Heart left ventricle (tissue), 16 donors: Measurements from ENCODE around the gene CD34. TPM values are rescaled to one million over a fixed set of nuclear protein-coding genes. Genes with fewer than 3 reads are reported as not detected.

Experiments
- ATAC-seq, 4 donors: fragments of 200-7000 bp; cut with Tn5 transposase; one replicate each; pipeline ENCODE4 v1.9.1; 2020 to 2022; ENCODE audit warnings: moderate library complexity in 4 of 4, mild to moderate bottlenecking in 3 of 4, moderate number of reproducible peaks in 1 of 4
- DNase-seq, 5 donors: peaks; one replicate each; pipeline ENCODE4 v3.0.0-alpha.2; 2020
- H3K27ac ChIP-seq, 12 donors: fragments of 200-600 bp; sonication (generic) in 4 of 12; one replicate each; pipeline versions ENCODE4 v1.5.0 to v1.8.0; 2016 to 2022; ENCODE audit warnings: mild to moderate bottlenecking in 2 of 12
- H3K27me3 ChIP-seq, 9 donors: fragments of 200-600 bp; sonication (generic) in 2 of 9; one replicate each; pipeline versions ENCODE4 v1.5.1 to v1.8.0; 2016 to 2022; ENCODE audit warnings: mild to moderate bottlenecking in 3 of 9
- H3K36me3 ChIP-seq, 9 donors: fragments of 200-600 bp; sonication (generic) in 2 of 9; one replicate each; pipeline versions ENCODE4 v1.5.0 to v1.8.0; 2018 to 2022; ENCODE audit warnings: mild to moderate bottlenecking in 2 of 9
- H3K4me1 ChIP-seq, 12 donors: fragments of 200-600 bp; sonication (generic) in 4 of 12; one replicate each; pipeline versions ENCODE4 v1.5.0 to v1.8.0; 2016 to 2022; ENCODE audit warnings: mild to moderate bottlenecking in 3 of 12
- H3K4me3 ChIP-seq, 12 donors: fragments of 200-600 bp; sonication (generic) in 4 of 12; one replicate each; pipeline versions ENCODE4 v1.5.0 to v1.8.0; 2017 to 2022; ENCODE audit warnings: mild to moderate bottlenecking in 9 of 12, moderate library complexity in 4 of 12
- H3K9me3 ChIP-seq, 12 donors: fragments of 200-600 bp; sonication (generic) in 4 of 12; one replicate each; pipeline versions ENCODE4 v1.5.0 to v1.8.0; 2016 to 2022; ENCODE audit warnings: mild to moderate bottlenecking in 1 of 12
- POLR2A ChIP-seq, 2 donors: fragments of 450-650 bp; IDR thresholded peaks; one replicate each; pipeline ENCODE4 v1.6.1; 2017; ENCODE audit warnings: antibody characterized with exemption in 2 of 2, mild to moderate bottlenecking in 2 of 2, moderate library complexity in 2 of 2
- WGBS, 4 donors: extraction: QIAGEN DNeasy Blood & Tissue Kit in 2 of 4; methylation state at CpG; one replicate each; pipeline versions ENCODE4 v1.1.5 to v1.1.7; 2013 to 2018; 5-methylcytosine and 5-hydroxymethylcytosine counted together
- intact Hi-C, 10 donors: fragments of 100-400 bp; cut with DNase I; formaldehyde crosslinking; loops; one replicate each; pipeline versions ENCODE4 v1.11.1 to v1.14.2; 2022
- polyA plus RNA-seq, 2 donors: library from polyadenylated mRNA; stranded (reverse); fragments of 200-250 nt; gene quantifications; one replicate each; pipeline ENCODE4 v1.2.3, GENCODE V29; 2013
- total RNA-seq, 9 donors: library from RNA; depleted of rRNA in 2 of 9; stranded (reverse); fragments of >200 nt in 2 of 9; fragmentation: NEBNext Ultra II Directional in 3 of 9; extraction: Animal tissue kit (Norgen Biotek cat#: 25700) in 3 of 9; gene quantifications; one replicate each; pipeline versions ENCODE4 v1.1.0 to v1.2.4, GENCODE V29; 2016 to 2023
- TF ChIP-seq, protein P1 (sequence below), 12 donors: fragments of 200-600 bp; sonication (generic) in 4 of 12; IDR thresholded peaks; one replicate each; pipeline versions ENCODE4 v1.5.0 to v1.8.0; 2018 to 2022; ENCODE audit warnings: antibody characterized with exemption in 12 of 12, mild to moderate bottlenecking in 5 of 12
- donor health status: ischemic (EF 13 %, LVEDD 7.1; RV severe dilation, severe dysfunction).
- donor health status: healthy with polysubstance abuse.
- donor health status: DM: no; HTN: yes; CAD: no.
- donor health status: DM: no; HTN: no; CAD: no.
- donor health status: ischemic (EF 25% LVEDD 6.9; RV normal size, moderate dysfunction).
- donor health status: ischemic (EF 25% LVEDD 5.7; RV mildly dilated, moderate dysfunction).
- donor health status: healthy.
- donor health status: DM: yes; HTN: yes; CAD: no.
- donor health status: ischemic (EF 35%, LVEDD 5.7; RV mildly dilated, moderate dysfunction).
- donor health status: nonischemic (EF 11% LVEDD 7.7; RV severe dilation, severe dysfunction).
- donor health status: DM: yes; HTN: yes; CAD: no.
- donor health status: PGD.
- donor health status: ischemic (EF 29% LVEDD 5.4; RV normal size, mild dysfunction).
- donor health status: nonischemic (EF 23%, LVEDD 6.1; RV moderate dilation, normal function).

CD34 gene
- total and polyA plus RNA-seq, 11 donors, result 37.4 to 103 (median 63.0) TPM

DNA sequence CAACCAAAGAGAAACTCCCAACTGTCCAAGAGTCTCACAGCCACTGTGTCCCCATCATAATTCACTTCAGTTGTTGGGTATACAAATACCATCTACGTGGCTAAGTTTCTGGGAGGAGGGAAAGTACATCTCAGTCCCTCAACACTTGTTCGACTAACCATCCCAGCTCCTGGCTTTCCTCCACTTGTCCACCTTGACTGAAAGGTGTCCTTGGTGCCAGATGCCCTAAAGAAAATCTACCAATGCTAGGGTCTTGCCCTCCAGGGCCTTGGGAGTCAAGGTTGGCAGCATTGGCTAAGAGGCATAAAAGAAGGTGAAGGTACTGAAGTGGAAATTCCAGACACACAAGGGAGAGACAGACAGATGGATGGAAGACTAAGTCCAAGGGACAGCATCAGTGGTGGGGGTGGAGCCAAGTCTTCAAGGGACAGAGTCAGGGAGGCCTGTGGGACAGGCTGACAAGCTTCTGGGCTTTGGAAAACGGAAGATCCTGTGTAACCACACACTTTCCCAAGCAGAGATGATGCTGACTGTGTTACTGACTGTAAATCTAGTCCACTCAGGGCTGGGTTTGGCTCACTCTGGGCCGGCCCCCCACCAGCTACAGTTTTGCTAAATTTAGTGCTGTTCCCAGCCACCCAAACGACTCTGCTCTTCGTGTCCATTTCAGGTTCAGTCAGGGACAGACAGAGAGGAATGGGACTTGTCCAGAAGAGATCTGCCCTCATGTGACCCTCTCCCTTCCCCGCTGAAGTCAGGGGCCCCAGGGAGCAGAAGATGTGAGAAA, 60.1 kb downstream of the CD34 start:
- Histone ChIP-seq H3K4me1 (peaks cover 22 to 93% (median 80%) of the 10 kb centered on the region in 12 donors), H3K27ac (peak overlapping the region in 11 of 12 donors; percentile 20 to 84 (median 63)), H3K27me3 (no peaks in the 10 kb centered on the region), H3K9me3 (no peaks in the 10 kb centered on the region), H3K4me3 (no peak overlapping the region), H3K36me3 (peaks cover 0 to 18% (median 0%) of the 10 kb centered on the region in 9 donors)
- intact Hi-C loops, result no loop called here
- peak; percentile 44 to 63 (median 60) for ATAC-seq
- DNase-seq, result peak in 2 of 5 donors; percentile 50 to 56
- WGBS, 4 donors, result 52 to 78% (median 63%) methylated on average over 7 of the region's 7 CpGs
- TF ChIP-seq POLR2A (IDR thresholded peaks at IDR 0.05), result no peak
- TF ChIP-seq, protein P1, sequence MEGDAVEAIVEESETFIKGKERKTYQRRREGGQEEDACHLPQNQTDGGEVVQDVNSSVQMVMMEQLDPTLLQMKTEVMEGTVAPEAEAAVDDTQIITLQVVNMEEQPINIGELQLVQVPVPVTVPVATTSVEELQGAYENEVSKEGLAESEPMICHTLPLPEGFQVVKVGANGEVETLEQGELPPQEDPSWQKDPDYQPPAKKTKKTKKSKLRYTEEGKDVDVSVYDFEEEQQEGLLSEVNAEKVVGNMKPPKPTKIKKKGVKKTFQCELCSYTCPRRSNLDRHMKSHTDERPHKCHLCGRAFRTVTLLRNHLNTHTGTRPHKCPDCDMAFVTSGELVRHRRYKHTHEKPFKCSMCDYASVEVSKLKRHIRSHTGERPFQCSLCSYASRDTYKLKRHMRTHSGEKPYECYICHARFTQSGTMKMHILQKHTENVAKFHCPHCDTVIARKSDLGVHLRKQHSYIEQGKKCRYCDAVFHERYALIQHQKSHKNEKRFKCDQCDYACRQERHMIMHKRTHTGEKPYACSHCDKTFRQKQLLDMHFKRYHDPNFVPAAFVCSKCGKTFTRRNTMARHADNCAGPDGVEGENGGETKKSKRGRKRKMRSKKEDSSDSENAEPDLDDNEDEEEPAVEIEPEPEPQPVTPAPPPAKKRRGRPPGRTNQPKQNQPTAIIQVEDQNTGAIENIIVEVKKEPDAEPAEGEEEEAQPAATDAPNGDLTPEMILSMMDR (IDR thresholded peaks at IDR 0.05), result no peak

DNA sequence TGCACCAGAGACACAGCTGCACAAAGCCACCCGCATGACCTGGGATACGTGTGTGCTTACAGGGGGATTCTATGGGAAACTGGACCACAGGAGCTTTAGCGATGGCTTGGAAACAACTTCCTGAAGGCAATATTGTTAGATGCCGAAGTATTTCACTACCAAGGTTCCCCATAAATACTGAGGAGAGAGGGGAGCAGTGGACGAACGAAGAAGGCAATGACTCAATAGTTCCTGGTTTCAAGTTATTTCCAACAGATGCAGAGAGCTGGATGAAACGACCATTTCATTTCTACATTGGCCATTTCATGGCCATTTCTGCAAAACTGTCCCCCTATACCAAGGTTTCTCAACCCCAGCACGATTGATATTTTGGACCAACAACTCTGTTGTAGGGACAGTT, 61.3 kb downstream of the CD34 start:
- Histone ChIP-seq H3K27me3 (no peaks in the 10 kb centered on the region), H3K4me1 (peaks cover 22 to 98% (median 88%) of the 10 kb centered on the region in 12 donors), H3K27ac (peak overlapping the region in 11 of 12 donors; percentile 57 to 84 (median 71)), H3K4me3 (no peak overlapping the region), H3K36me3 (peaks cover 0 to 11% (median 0%) of the 10 kb centered on the region in 9 donors), H3K9me3 (no peaks in the 10 kb centered on the region)
- ATAC-seq, result no peak
- TF ChIP-seq, protein P1 (IDR thresholded peaks at IDR 0.05), result no peak
- no peak for TF ChIP-seq POLR2A (IDR thresholded peaks at IDR 0.05)
- intact Hi-C loops, result no loop called here
- 71 to 82% (median 79%) methylated on average over 8 of the region's 8 CpGs for WGBS, 4 donors
- DNase-seq, result no peak

DNA sequence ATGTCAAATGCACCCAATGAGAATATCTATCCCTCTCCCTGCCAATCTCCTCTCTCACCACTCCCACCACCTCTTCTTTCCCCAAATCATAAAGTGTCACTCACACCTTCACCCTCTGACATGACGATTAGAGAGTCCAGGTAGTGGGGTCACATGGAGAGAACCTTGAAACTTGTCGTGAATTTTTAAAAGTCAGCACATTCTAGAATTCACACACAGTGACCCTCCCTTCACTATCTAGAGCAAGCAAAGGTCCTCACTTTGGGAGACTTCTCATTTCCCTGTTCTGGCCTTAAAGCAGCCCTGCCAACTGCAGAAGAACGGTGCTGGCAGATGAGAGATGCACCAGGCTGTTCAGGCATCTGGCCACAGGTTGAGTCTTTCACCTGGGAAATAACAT, 61.9 kb downstream of the CD34 start:
- no peak for TF ChIP-seq POLR2A (IDR thresholded peaks at IDR 0.05)
- TF ChIP-seq, protein P1 (IDR thresholded peaks at IDR 0.05), result no peak
- ATAC-seq (no peak), DNase-seq (no peak)
- Histone ChIP-seq H3K4me1 (peaks cover 22 to 98% (median 87%) of the 10 kb centered on the region in 12 donors), H3K4me3 (no peak overlapping the region), H3K27me3 (no peaks in the 10 kb centered on the region), H3K36me3 (peaks cover 0 to 13% (median 0%) of the 10 kb centered on the region in 9 donors), H3K27ac (peak overlapping the region in 11 of 12 donors; percentile 57 to 84 (median 71)), H3K9me3 (no peaks in the 10 kb centered on the region)
- 49 to 71% (median 54%) methylated on average over 3 of the region's 3 CpGs for WGBS, 4 donors
- intact Hi-C loops, result no loop called here

- H3K9me3 ChIP-seq, result no peaks in the 10 kb centered on the region
- H3K4me1 ChIP-seq, result peaks cover 22 to 96% (median 79%) of the 10 kb centered on the region in 12 donors
These were observed 62.7 kb downstream of the CD34 start for GRCh38 chr1:207848234-207848633.

More at GRCh38 chr1:207848234-207848633, 62.7 kb downstream of the CD34 start:
- ATAC-seq (peak; percentile 55 to 90 (median 82)), DNase-seq (peak; percentile 66 to 85 (median 82))
- Histone ChIP-seq H3K36me3 (peaks cover 0 to 15% (median 0%) of the 10 kb centered on the region in 9 donors), H3K27me3 (no peaks in the 10 kb centered on the region), H3K27ac (peak overlapping the region; percentile 40 to 84 (median 69)), H3K4me3 (no peak overlapping the region)
- peak in 1 of 2 donors; percentile 36 for TF ChIP-seq POLR2A (IDR thresholded peaks at IDR 0.05)
- TF ChIP-seq, protein P1 (IDR thresholded peaks at IDR 0.05), result no peak
- WGBS, 4 donors, result 38 to 47% (median 44%) methylated on average over 5 of the region's 5 CpGs
- intact Hi-C loops, result no loop called here
